Activated CD8-positive, alpha-beta memory T cell treated with anti-CD3 and anti-CD28 coated beads, Interleukin-2, amount 50 U/mL, for 24 hours (primary cell): ENCODE data around the gene SLC26A6.

Source experiments
- DNase-seq: peaks from one replicate; pipeline ENCODE4 v3.0.0-alpha.2; 2020; ENCODE audit errors: extremely low read depth

The SLC26A6 gene

DNA sequence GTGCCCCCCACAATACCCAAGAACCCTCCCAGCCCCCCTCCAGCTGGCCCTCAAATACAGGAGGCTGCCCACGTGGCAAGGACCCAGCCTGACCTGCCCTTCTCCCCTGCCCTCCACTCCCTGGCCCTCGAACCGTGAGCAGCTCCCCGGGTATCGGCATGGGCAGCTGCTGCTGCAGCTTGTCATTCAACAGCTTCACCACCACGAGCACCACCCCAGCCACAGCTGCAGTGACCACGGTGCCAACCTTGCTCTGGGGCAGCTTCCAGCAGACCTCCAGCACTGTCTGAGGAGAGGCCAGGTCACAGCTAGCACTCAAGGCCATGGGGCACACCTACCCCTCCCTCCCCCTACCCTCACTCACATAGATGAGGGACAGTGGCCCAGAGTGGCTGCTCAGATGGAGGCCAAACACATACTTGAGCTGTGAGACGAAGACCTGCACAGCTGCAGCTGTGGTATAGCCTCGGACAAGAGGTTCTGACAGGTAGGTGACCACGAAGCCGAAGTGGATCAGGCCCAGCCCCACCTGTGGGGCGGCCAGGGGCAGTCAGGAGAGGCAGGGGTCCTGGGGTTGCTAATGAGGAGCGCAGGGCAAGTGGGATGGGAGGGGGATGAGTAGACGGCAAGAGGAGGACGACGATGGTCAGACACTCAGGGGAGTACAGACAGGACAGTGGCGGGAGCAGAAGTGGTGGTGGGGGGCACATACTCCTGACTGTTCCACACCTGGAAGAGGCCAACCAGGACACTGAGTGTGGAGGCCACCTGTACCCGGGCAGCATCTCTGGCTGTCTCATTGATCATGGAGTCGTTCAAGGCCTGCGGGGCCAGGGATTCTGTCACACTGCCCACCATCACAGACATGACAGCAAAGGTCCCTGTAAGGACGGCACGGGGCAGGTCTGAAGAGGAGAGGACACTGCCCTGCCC, 3.5 kb downstream of the SLC26A6 start:
- no peak for DNase-seq

DNA sequence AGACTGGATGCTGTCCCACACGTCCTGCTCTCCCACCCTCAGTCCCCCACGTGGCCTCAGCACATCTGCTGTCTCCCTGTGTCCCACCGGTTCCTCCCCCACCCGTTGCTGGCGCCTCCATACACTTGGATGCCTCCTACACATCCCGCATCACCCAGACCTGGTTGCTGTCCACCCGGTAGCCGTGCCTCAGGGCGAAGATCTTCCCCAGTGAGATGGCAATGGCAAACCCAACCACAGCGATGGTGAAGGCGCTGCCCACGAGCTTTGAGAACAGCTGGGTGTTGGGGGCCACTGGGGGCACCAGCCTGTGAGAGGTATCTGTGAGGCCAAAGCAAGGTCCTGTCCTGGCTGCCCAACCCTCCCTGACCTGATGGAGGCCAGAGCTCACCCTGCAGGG, 4.4 kb downstream of the SLC26A6 start:
- DNase-seq = no peak

GRCh38 chr3:48630407-48630806, 4.9 kb downstream of the SLC26A6 start:
- DNase-seq = no peak

DNA sequence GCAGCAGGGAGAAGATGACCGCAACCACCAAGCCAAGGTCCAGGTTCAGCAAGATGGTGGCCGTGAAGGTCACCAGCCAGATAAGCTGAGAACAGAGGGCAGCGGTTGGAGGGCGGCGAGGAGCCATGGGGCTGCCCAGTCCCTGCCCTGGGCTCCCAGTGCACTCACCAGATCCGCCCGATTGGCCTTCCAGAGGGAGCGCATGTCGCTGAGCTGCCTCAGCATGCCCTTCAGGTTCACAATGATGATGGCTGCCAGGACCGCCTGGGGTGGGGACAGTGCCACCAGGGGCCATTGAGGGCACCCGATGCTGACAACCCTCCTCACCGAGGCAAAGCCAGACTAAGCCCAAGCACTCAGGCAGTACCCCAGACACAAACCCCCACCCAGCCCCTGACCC, 5.4 kb downstream of the SLC26A6 start:
- DNase-seq = no peak

DNA sequence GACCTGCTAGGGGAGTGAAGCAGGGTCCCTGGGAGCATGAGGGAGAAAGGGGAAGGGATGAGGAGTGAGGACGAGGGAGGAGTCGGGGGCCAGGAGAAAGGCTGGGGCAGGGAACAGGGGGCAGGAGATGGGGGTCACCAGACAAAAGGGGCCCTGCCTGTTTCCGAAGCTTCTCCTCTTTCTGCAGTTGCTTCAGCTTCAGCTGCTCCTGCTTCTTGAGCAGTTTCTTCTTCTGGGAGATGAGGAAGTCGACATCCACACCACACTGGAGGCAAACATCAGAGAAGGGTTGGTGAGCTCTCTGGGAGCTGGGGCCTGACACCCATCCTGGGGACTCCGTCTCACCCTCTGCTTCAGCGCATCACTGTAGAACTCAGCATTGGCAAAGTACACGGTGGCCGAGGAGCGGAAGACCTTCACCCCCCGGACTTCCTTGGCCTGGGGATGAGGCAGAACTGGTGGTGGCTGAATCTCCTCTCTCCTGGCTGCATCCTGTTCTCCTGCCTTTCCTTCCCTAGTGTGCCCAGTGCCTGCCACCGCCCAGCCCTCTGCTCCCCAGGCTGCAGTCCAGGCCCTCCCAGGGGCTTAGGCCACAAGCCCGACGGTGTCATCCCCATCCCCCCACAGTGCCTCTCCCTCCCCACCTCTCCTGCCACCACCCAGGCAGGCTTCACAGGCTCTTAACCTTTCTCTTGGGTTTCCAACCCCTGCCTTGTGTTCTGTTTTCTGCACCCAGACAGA, 6.8 kb downstream of the SLC26A6 start:
- no peak for DNase-seq

GRCh38 chr3:48625600-48625999, 9.7 kb downstream of the SLC26A6 start:
- DNase-seq = no peak

GRCh38 chr3:48624767-48625166, 10.5 kb downstream of the SLC26A6 start:
- no peak for DNase-seq

GRCh38 chr3:48623851-48624547, 11.3 kb downstream of the SLC26A6 start:
- no peak for DNase-seq

DNA sequence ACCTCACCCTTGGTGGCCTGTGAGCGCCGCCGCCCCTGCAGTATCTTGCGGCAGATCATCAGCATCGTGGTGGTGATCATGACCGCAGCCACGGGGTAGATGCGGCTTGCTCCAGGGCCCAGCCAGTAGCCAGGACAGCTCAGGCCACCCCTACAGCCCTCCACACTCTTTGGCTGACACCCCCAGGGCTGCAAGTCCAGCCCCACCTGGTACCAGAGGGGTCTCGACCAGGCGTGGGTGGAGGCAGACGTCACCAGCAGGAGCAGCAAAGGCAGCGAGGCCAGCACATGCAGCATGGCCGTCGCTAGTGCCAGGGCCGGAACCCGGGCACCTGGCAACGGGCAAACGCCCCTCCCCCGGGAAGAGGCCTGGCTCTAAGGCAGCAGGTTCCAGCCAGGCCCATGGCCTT, 13.8 kb downstream of the SLC26A6 start, which contains the start of gene TMEM89:
Gene TMEM89 (minus strand): TSS at position 309 of the 409 bp plus-strand sequence. CDS start 13 bp downstream, at position 296.
- DNase-seq = no peak

DNA sequence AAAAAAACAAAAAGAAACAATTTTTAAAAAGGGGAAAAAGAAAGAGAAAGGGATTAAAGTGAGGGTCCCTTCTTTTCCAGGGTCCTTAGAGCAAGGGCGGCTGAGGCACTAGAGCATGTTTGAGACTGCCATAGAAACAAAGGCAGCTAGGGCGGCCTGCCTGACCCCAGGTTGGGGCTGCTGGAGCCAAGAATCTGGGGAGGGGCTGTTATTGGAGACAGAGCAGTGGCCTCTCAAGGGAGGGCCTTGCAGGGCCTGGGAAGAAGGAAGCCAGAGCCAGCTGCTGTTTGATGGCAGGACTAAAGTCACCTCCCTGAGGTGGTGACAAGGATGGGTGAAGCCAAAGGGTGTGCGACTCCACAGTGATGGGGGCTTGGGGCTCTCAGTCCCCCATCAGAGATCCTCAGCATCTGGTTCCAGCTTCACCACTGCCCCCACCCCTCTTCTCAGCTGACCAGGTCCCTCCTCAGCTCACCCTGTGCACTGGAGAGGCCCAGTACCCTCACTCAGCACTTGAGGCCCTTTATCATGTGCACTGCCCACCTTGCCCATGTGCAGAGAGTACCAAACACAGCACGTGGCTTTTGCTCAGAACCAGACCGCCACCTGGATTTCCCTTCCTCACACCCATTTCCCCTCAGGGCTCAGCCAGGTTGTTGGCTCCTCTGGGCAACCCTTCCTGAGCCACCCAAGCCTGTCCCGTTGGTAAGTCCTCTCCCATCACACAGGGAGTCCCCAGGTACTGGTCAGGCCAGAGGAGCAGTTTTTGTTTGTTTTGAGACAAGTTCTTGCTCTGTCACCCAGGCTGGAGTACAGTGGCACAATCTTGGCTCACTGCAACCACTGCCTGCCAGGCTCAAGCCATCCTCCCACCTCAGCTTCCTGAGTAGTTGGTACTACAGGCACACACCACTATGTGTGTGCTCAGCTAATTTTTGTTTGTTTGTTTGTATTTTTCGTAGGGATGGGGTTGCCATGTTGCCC, 15.4 kb downstream of the SLC26A6 start:
- no peak for DNase-seq

- no peak for DNase-seq
These were observed 17.7 kb downstream of the SLC26A6 start for GRCh38 chr3:48617559-48617958.

GRCh38 chr3:48614044-48614443, 21.2 kb downstream of the SLC26A6 start:
- DNase-seq = no peak

- DNase-seq = no peak
These were observed 23.0 kb downstream of the SLC26A6 start for GRCh38 chr3:48612309-48612708.

GRCh38 chr3:48609088-48610005, 25.9 kb downstream of the SLC26A6 start, which contains the start of gene UQCRC1:
TSS of gene UQCRC1 (minus strand) at chr3:48609646. CDS start at chr3:48609620, 26 bp downstream.
- DNase-seq = peak; percentile 69

DNA sequence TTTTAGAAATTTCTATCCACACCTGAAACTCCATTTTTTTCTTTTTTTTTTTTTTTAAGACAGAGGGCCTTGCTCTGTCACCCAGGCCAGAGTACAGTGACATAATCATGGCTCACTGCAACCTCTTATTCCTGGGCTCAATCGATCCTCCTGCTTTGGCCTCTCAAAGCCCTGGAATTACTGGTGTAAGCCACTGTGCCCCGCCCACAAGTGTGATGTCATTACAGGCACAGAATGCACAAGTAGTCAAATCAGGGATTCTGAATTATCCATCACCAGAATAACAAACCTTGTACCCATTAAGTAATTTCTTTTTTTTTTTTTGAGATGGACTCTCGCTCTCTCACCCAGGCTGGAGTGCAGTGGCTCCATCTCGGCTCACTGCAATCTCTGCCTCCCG, 27.7 kb downstream of the SLC26A6 start:
- no peak for DNase-seq

GRCh38 chr3:48601622-48601994, 33.7 kb downstream of the SLC26A6 start:
- DNase-seq = no peak

DNA sequence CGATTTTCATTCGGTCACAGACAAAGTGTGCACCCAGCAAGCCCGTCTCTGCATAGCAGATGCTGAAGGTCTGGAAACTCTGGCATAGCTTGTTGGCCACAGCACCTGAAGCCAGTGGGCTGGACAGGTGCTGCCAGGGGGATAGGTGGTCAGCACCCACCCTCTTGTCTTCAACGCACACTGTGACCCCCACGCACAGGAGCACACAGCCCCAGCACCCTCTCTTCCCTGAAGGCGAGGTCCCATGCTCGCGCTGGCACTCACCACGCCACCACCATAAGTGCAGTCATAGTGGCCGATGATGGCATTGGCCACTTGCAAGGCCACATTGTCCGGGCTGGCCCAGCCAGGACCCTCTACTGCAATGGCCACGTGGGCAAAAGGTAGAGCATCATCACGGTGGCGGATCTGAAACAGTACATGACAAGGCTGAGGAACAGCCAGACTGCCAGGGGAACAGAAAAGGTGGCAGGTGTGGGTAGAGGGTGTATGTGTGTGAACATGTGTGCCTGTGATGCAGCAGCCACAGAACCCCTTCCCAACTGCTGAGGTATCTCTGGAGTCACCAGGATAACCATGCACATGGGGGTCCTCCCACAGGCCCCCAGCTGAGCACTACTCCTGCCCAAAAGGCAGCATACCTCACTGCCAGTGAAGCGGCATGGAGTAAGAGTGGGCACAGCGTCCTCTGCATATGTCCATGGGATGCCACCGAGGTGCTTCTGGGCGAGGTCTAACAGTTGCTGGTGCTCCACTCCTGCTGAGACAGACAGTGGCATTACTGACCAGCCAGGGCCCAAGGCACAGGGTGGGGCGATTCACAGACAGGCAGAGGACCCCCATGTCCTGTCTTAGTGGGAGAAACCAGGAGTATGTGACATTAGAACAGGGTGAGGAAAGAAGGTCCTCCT, 34.3 kb downstream of the SLC26A6 start:
- DNase-seq = no peak

- no peak for DNase-seq
These were observed 35.6 kb downstream of the SLC26A6 start for GRCh38 chr3:48599509-48600285.
